A549 (cell line): ENCODE data around the gene SUMO2. TPM values are rescaled to one million over a fixed set of nuclear protein-coding genes. Genes with fewer than 3 reads are reported as not detected.

ENCODE experiments used
- ATAC-seq, 2 experiments: fragments of 200-7000 bp in 1 of 2; fragments of >200 bp in 1 of 2; cut with Nextera tagmentation in 1 of 2; cut with Tn5 transposase in 1 of 2; 3 replicates each; pipeline versions ENCODE4 v1.8.0 to v1.9.1; 2018 to 2020; ENCODE audit warnings: mild to moderate bottlenecking in 1 of 2, moderate library complexity in 1 of 2
- CTCF ChIA-PET: fragments of 300-600 bp; sonication (Branson Sonifier 250); formaldehyde crosslinking; extraction: SDS; loops from one replicate; lab custom pipeline; 2021; ENCODE audit warnings: antibody characterized with exemption, inconsistent platforms; lab: Yijun Ruan, JAX
- POLR2A ChIA-PET: fragments of 350-600 bp; formaldehyde crosslinking; extraction: SDS; loops from one replicate; lab custom pipeline; 2021; ENCODE audit warnings: antibody characterized with exemption, inconsistent platforms; lab: Yijun Ruan, JAX
- DNase-seq, 2 experiments: peaks; one replicate each; pipeline versions ENCODE4 v3.0.0 to v3.0.0-alpha.2; 2011 to 2016; ENCODE audit warnings: low read depth in 1 of 2, low spot score in 1 of 2
- FAIRE-seq: peaks from 2 replicates; lab custom pipeline; 2011; peaks lifted over from hg19 to GRCh38; lab: Jason Lieb, UNC
- H3K27ac ChIP-seq, 2 experiments: fragments of >200 bp; sonication (Bioruptor Twin); formaldehyde crosslinking; 3 replicates each; pipeline ENCODE4 v1.5.1; 2016 to 2017
- H3K4me1 ChIP-seq: fragments of >200 bp; sonication (Bioruptor Twin); formaldehyde crosslinking; 3 replicates; pipeline ENCODE4 v1.6.1; 2016
- H3K4me2 ChIP-seq: fragments of >200 bp; sonication (Bioruptor Twin); formaldehyde crosslinking; 3 replicates; pipeline ENCODE4 v1.6.1; 2016
- H3K4me3 ChIP-seq: fragments of >200 bp; sonication (Bioruptor Twin); formaldehyde crosslinking; 3 replicates; pipeline ENCODE4 v1.5.1; 2016
- H3K9me3 ChIP-seq: fragments of >200 bp; sonication (Bioruptor Twin); formaldehyde crosslinking; 3 replicates; pipeline ENCODE4 v1.6.1; 2016
- CBX2 ChIP-seq: fragments of 200-600 bp; sonication (generic); IDR thresholded peaks from 2 replicates; pipeline ENCODE4 v1.6.1; 2016; ENCODE audit warnings: low read depth, mild to moderate bottlenecking, borderline replicate concordance
- CBX8 ChIP-seq: fragments of 200-600 bp; sonication (generic); IDR thresholded peaks from 2 replicates; pipeline ENCODE4 v1.6.1; 2016
- CEBPB ChIP-seq, 2 experiments: fragments of >200 bp in 1 of 2; sonication (Bioruptor Twin) in 1 of 2; formaldehyde crosslinking in 1 of 2; IDR thresholded peaks; 2 replicates each; pipeline ENCODE4 v1.6.1; 2012 to 2016
- CHD2 ChIP-seq: fragments of 150-350 bp; IDR thresholded peaks from 2 replicates; pipeline ENCODE4 v1.6.1; 2014; ENCODE audit warnings: low read length; ENCODE audit not compliant: partially characterized antibody
- CTCF ChIP-seq: fragments of >200 bp; sonication (Bioruptor Twin); formaldehyde crosslinking; IDR thresholded peaks from 3 replicates; pipeline ENCODE4 v1.5.1; 2016
- E2F6 ChIP-seq: IDR thresholded peaks from 2 replicates; pipeline ENCODE4 v1.6.1; 2012; ENCODE audit warnings: low read depth, borderline replicate concordance
- EHF ChIP-seq: fragments of 250-450 bp; sonication (Bioruptor Pico); IDR thresholded peaks from 2 replicates; pipeline ENCODE4 v1.5.0; 2020; ENCODE audit warnings: mild to moderate bottlenecking
- FOSB ChIP-seq: fragments of 250-450 bp; sonication (Bioruptor Pico); IDR thresholded peaks from 2 replicates; pipeline ENCODE4 v1.5.0; 2020; ENCODE audit warnings: mild to moderate bottlenecking, moderate library complexity
- FOXS1 ChIP-seq: fragments of 250-450 bp; sonication (Bioruptor Pico); IDR thresholded peaks from 2 replicates; pipeline ENCODE4 v1.5.0; 2020; ENCODE audit warnings: mild to moderate bottlenecking, moderate library complexity
- HDAC2 ChIP-seq: fragments of 200-600 bp; sonication (generic); IDR thresholded peaks from 2 replicates; pipeline ENCODE4 v1.6.1; 2016
- HEYL ChIP-seq: fragments of 250-450 bp; sonication (Bioruptor Pico); IDR thresholded peaks from 2 replicates; pipeline ENCODE4 v1.8.0; 2021; ENCODE audit warnings: mild to moderate bottlenecking, moderate library complexity
- HMGXB4 ChIP-seq: fragments of 250-450 bp; sonication (Bioruptor Pico); IDR thresholded peaks from 2 replicates; pipeline ENCODE4 v1.5.0; 2021; ENCODE audit warnings: mild to moderate bottlenecking, moderate library complexity, borderline replicate concordance
- HOXA7 ChIP-seq: fragments of 250-450 bp; sonication (Bioruptor Pico); IDR thresholded peaks from 2 replicates; pipeline ENCODE4 v1.5.0; 2020; ENCODE audit warnings: mild to moderate bottlenecking, moderate library complexity
- HOXB5 ChIP-seq: fragments of 250-450 bp; sonication (Bioruptor Pico); IDR thresholded peaks from 2 replicates; pipeline ENCODE4 v1.5.0; 2020; ENCODE audit warnings: mild to moderate bottlenecking, moderate library complexity
- JUN ChIP-seq, 2 experiments: fragments of >200 bp; sonication (Bioruptor Twin); formaldehyde crosslinking; IDR thresholded peaks; 2 replicates in 1 of 2; 3 replicates in 1 of 2; pipeline ENCODE4 v1.6.1; 2016 to 2017
- JUNB ChIP-seq: fragments of >200 bp; sonication (Bioruptor Twin); formaldehyde crosslinking; IDR thresholded peaks from 2 replicates; pipeline ENCODE4 v1.6.1; 2016
- KDM1A ChIP-seq: fragments of 200-600 bp; sonication (generic); IDR thresholded peaks from 2 replicates; pipeline ENCODE4 v1.6.1; 2016; ENCODE audit warnings: low read depth, mild to moderate bottlenecking
- MAZ ChIP-seq: fragments of 150-350 bp; IDR thresholded peaks from 2 replicates; pipeline ENCODE4 v1.6.1; 2014; ENCODE audit warnings: antibody characterized with exemption, low read depth, low read length, borderline replicate concordance
- MYC ChIP-seq: IDR thresholded peaks from 2 replicates; pipeline ENCODE4 v1.6.1; 2012; ENCODE audit warnings: mild to moderate bottlenecking, inconsistent platforms, low read length, improper control_type of control experiment, borderline replicate concordance
- NPAS2 ChIP-seq: fragments of 250-450 bp; sonication (Bioruptor Pico); IDR thresholded peaks from 2 replicates; pipeline ENCODE4 v1.8.0; 2022; ENCODE audit warnings: mild to moderate bottlenecking, moderate library complexity, borderline replicate concordance
- PHF8 ChIP-seq: fragments of 200-600 bp; sonication (generic); IDR thresholded peaks from 2 replicates; pipeline ENCODE4 v1.6.1; 2016; ENCODE audit warnings: low read depth, mild to moderate bottlenecking, antibody characterized with exemption, moderate library complexity, borderline replicate concordance
- POLR2A ChIP-seq: IDR thresholded peaks from 2 replicates; pipeline ENCODE4 v1.6.1; 2012; ENCODE audit warnings: mild to moderate bottlenecking, low read length
- POLR2AphosphoS2 ChIP-seq: conservative IDR thresholded peaks from 2 replicates; pipeline ENCODE4 v1.6.1; 2012; ENCODE audit warnings: low read length, improper control_type of control experiment, inconsistent platforms
- RARB ChIP-seq: fragments of 250-450 bp; sonication (Bioruptor Pico); IDR thresholded peaks from 2 replicates; pipeline ENCODE4 v1.8.0; 2021; ENCODE audit warnings: mild to moderate bottlenecking, moderate library complexity
- RCOR1 ChIP-seq: fragments of 150-350 bp; IDR thresholded peaks from 2 replicates; pipeline ENCODE4 v1.6.1; 2014; ENCODE audit warnings: antibody characterized with exemption, low read length, low read depth
- REST ChIP-seq: fragments of 200-600 bp; sonication (generic); IDR thresholded peaks from 2 replicates; pipeline ENCODE4 v1.6.1; 2016; ENCODE audit warnings: antibody characterized with exemption, mild to moderate bottlenecking, moderate library complexity
- SMC3 ChIP-seq: fragments of >200 bp; sonication (Bioruptor Twin); formaldehyde crosslinking; IDR thresholded peaks from 3 replicates; pipeline ENCODE4 v1.6.1; 2018; ENCODE audit warnings: inconsistent platforms
- SREBF2 ChIP-seq: fragments of 450-650 bp; IDR thresholded peaks from 2 replicates; pipeline ENCODE4 v1.6.1; 2014; ENCODE audit warnings: mild to moderate bottlenecking, moderate library complexity
- TFCP2L1 ChIP-seq: fragments of 250-450 bp; sonication (Bioruptor Pico); IDR thresholded peaks from 2 replicates; pipeline ENCODE4 v1.5.0; 2021; ENCODE audit warnings: mild to moderate bottlenecking
- TP53 ChIP-seq: fragments of 250-450 bp; sonication (Bioruptor Pico); IDR thresholded peaks from 2 replicates; pipeline ENCODE4 v1.5.0; 2021; ENCODE audit warnings: mild to moderate bottlenecking, moderate library complexity
- ZSCAN20 ChIP-seq: fragments of 250-450 bp; sonication (Bioruptor Pico); IDR thresholded peaks from 2 replicates; pipeline ENCODE4 v1.8.0; 2022; ENCODE audit warnings: mild to moderate bottlenecking, moderate library complexity
- whole genome bisulfite sequencing: methylation state at CpG from one replicate; pipeline ENCODE4 v1.1.6; 2017; ENCODE audit errors: missing lambda C conversion rate; 5-methylcytosine and 5-hydroxymethylcytosine counted together
- polyA plus RNA-seq, 4 experiments: library from polyadenylated mRNA; depleted of rRNA in 3 of 4; stranded (reverse); fragments of >200 nt; fragmentation: RNase III in 1 of 4; extraction: RNeasy Plus Mini Kit Qiagen cat#74134 plus additional on column Dnase treatment in 1 of 4; gene quantifications; 2 replicates in 3 of 4; 3 replicates in 1 of 4; pipeline ENCODE4 v1.2.3, GENCODE V29; 2011 to 2017
- TF ChIP-seq, protein P1 (sequence below): fragments of 450-650 bp; IDR thresholded peaks from 2 replicates; pipeline ENCODE4 v1.6.1; 2014; ENCODE audit warnings: antibody characterized with exemption

SUMO2 gene
- polyA plus RNA-seq, 2 of the 4 experiments (the other 2 are of a cell fraction): 525 to 545 TPM

DNA sequence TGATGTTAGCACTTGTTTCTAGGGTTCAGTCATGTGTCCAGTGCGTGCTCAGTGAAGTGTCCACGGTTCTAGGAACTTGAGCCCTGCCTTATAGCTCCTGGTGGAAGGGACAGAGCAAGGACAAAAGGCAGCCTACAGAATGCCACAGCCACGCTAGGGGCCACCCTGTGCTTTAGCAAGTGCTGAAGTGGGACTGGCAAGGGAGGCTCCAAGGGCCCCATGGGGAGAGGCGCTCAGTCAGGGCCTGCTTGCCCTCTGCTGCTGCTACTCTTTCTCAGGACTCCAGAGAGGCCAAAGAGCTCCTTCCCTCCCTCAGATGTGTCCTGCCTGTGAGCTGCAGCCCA is 58.0 kb downstream of the SUMO2 start:
- DNase-seq (no peak), ATAC-seq (peak; percentile 35 to 52), FAIRE-seq (no peak)
- Histone ChIP-seq H3K4me2 (peak overlapping the region; percentile 93), H3K4me3 (no peak overlapping the region), H3K4me1 (peaks cover 67% of the 10 kb centered on the region), H3K27ac (peak overlapping the region; percentile 92 to 97), H3K9me3 (no peaks in the 10 kb centered on the region)
- CTCF ChIA-PET: interaction anchor here (0.6 to 81.8 kb wide), 10 partner anchors 4 to 167 kb away, joined by 3 to 3429 read pairs (median 7); partner anchors contain the start of genes ARMC7, ATP5PD, KCTD2 and NT5C
- no peak for TF ChIP-seq KDM1A
- no peak for TF ChIP-seq CBX2
- no peak for TF ChIP-seq PHF8
- peak; percentile 74 for TF ChIP-seq EHF (CRISPR knock-in tag)
- TF ChIP-seq NPAS2 (CRISPR knock-in tag): no peak
- no peak for TF ChIP-seq RCOR1
- no peak for TF ChIP-seq CBX8
- TF ChIP-seq HMGXB4 (CRISPR knock-in tag): no peak
- TF ChIP-seq TP53 (CRISPR knock-in tag): peak; percentile 88; the same call in 1 of the 2 replicates
- TF ChIP-seq CEBPB (IDR thresholded peaks at IDR 0.05): no peak
- no peak for TF ChIP-seq HEYL (CRISPR knock-in tag)
- TF ChIP-seq ZSCAN20 (CRISPR knock-in tag): 0 out of 2 replicates have a peak, but pooled peaks have one; percentile 69
- no peak for TF ChIP-seq SREBF2
- TF ChIP-seq POLR2A: no peak
- 0 out of 2 replicates have a peak, but pooled peaks have one; percentile 35 for TF ChIP-seq TFCP2L1 (CRISPR knock-in tag)
- TF ChIP-seq E2F6: no peak
- TF ChIP-seq FOXS1 (CRISPR knock-in tag): no peak
- TF ChIP-seq CTCF: no peak
- no peak for TF ChIP-seq POLR2AphosphoS2
- TF ChIP-seq HOXA7: no peak
- TF ChIP-seq HDAC2: no peak
- no peak for TF ChIP-seq SMC3
- no peak for TF ChIP-seq JUNB
- TF ChIP-seq RARB (CRISPR knock-in tag): no peak
- TF ChIP-seq, protein P1, sequence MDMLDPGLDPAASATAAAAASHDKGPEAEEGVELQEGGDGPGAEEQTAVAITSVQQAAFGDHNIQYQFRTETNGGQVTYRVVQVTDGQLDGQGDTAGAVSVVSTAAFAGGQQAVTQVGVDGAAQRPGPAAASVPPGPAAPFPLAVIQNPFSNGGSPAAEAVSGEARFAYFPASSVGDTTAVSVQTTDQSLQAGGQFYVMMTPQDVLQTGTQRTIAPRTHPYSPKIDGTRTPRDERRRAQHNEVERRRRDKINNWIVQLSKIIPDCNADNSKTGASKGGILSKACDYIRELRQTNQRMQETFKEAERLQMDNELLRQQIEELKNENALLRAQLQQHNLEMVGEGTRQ: no peak
- TF ChIP-seq MYC: no peak
- no peak for TF ChIP-seq REST
- no peak for TF ChIP-seq MAZ
- TF ChIP-seq JUN (IDR thresholded peaks at IDR 0.05): no peak
- no peak for TF ChIP-seq CHD2
- TF ChIP-seq FOSB: no peak; the same call in 1 of the 2 replicates
- peak; percentile 12 for TF ChIP-seq HOXB5
- POLR2A ChIA-PET: interaction anchor here (0.5 to 2.3 kb wide), 15 partner anchors 9 to 252 kb away, joined by 4 to 56 read pairs (median 9); partner anchors contain the start of genes ARMC7, FDXR, JPT1 and SLC16A5
- 13% methylated on average over 3 of the region's 4 CpGs for WGBS
